Measurements from ENCODE around the gene NCSTN.

Gene NCSTN

GRCh38 chr1:160407839-160408801 lies 64.9 kb downstream of the NCSTN start:
- no peak for DNase-seq

All from inflammatory macrophage treated with lipopolysaccharide for 4 hours (primary cell).